Prostate gland (tissue), 2 donors: ENCODE data around the gene TM4SF18. TPM values are rescaled to one million over a fixed set of nuclear protein-coding genes. Genes with fewer than 3 reads are reported as not detected.
"Not testable (repeated sequence)": the region's sequence is repeated elsewhere in the genome, so short reads cannot be mapped to it uniquely, and the experiment has no call there.

Source experiments
- DNase-seq: peaks from one replicate; pipeline ENCODE4 v3.0.0-alpha.2; 2019; ENCODE audit warnings: low spot score
- H3K27ac ChIP-seq, 2 donors: fragments of 200-600 bp; sonication (generic); 2 replicates each; pipeline ENCODE4 v1.5.1; 2017 to 2019
- H3K27me3 ChIP-seq: fragments of 200-600 bp; sonication (generic); replicated peaks from 2 replicates; pipeline ENCODE4 v1.5.1; 2019; ENCODE audit not compliant: insufficient read depth
- H3K36me3 ChIP-seq, 2 donors: fragments of 200-600 bp; sonication (generic); 1 replicate in 1 of 2; 2 replicates in 1 of 2; pipeline versions ENCODE4 v1.5.1 to v1.8.1; 2017 to 2019
- H3K4me1 ChIP-seq: fragments of 200-600 bp; sonication (generic); replicated peaks from 2 replicates; pipeline ENCODE4 v1.5.1; 2019
- H3K4me3 ChIP-seq, 2 donors: fragments of 200-600 bp; sonication (generic); 2 replicates each; pipeline ENCODE4 v1.5.1; 2017 to 2019
- H3K9me3 ChIP-seq: fragments of 200-600 bp; sonication (generic); 2 replicates; pipeline ENCODE4 v1.5.1; 2017
- POLR2A ChIP-seq: fragments of 450-650 bp; IDR thresholded peaks from one replicate; pipeline ENCODE4 v1.6.1; 2016; ENCODE audit warnings: antibody characterized with exemption, mild to moderate bottlenecking
- POLR2AphosphoS5 ChIP-seq: sonication (generic); formaldehyde crosslinking; IDR thresholded peaks from one replicate; pipeline ENCODE4 v1.6.1; 2017; ENCODE audit warnings: antibody characterized with exemption
- WGBS: methylation state at CpG from one replicate; pipeline ENCODE4 v1.1.5; 2018; 5-methylcytosine and 5-hydroxymethylcytosine counted together
- intact Hi-C: fragments of 100-400 bp; cut with DNase I; formaldehyde crosslinking; loops from one replicate; pipeline ENCODE4 v1.14.2; 2022
- total RNA-seq, 2 donors: library from RNA; depleted of rRNA; stranded (reverse); fragments of >200 nt; gene quantifications; one replicate each; pipeline ENCODE4 v1.1.0, GENCODE V29; 2016
- TF ChIP-seq, protein P1 (sequence below), 4 experiments: fragments of 200-600 bp in 2 of 4; fragments of 450-650 bp in 2 of 4; sonication (generic) in 2 of 4; IDR thresholded peaks; 1 replicate in 3 of 4; 2 replicates in 1 of 4; pipeline ENCODE4 v1.5.1; 2016 to 2019; ENCODE audit warnings: antibody characterized with exemption in 4 of 4, mild to moderate bottlenecking in 2 of 4, moderate library complexity in 2 of 4

The TM4SF18 gene
- total RNA-seq, 2 donors from 2014 or later: 4.3 to 4.9 TPM

DNA sequence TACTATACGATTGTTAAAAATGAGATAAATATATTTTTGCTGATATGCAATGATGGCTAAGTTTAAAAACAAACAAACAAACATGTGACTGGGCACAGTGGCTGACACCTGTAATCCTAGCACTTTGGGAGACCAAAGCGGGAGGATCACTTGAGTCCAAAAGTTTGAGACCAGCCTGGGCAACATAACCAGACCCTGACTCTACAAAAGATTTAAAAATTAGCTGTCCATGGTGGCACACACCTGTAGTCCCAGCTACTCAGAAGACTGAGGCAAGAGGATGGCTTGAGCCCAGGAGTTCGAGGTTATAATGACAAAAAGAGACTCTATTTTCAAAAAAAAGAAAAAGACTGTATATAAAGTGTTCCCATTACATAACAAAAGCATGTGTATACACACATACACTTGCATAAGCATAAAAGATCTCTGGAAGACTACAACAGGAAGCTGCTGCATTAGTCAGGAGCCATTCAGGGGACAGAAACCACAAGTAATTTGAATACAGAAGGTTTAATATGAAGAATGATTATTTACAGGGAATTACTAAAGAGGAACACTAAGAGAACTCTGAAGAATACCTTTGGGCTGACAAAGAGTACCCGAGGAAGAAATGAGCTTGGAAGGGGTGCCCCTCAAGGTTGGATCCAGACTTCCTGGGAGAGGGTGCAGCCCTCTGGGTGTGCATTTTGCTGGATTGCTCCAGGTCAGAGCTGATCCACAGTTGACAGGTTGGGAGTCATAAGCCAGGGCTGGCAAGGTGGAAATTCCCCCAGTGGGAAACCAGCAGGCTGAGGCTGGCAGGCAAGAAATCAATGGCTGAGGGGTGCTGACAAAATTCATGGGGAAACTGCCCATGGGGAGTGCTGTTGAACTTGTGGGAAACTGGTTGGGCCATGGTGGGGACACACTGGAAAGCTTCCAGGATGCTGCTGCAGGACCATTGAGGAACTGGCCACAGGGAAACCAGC is 9.3 kb upstream of the TM4SF18 start:
- DNase-seq: no peak
- no peaks in the 10 kb centered on the region for H3K9me3 ChIP-seq
- no peak overlapping the region for H3K27ac ChIP-seq
- H3K4me1 ChIP-seq: no peaks in the 10 kb centered on the region
- no peaks in the 10 kb centered on the region for H3K36me3 ChIP-seq
- no peak overlapping the region for H3K4me3 ChIP-seq
- TF ChIP-seq, protein P1, sequence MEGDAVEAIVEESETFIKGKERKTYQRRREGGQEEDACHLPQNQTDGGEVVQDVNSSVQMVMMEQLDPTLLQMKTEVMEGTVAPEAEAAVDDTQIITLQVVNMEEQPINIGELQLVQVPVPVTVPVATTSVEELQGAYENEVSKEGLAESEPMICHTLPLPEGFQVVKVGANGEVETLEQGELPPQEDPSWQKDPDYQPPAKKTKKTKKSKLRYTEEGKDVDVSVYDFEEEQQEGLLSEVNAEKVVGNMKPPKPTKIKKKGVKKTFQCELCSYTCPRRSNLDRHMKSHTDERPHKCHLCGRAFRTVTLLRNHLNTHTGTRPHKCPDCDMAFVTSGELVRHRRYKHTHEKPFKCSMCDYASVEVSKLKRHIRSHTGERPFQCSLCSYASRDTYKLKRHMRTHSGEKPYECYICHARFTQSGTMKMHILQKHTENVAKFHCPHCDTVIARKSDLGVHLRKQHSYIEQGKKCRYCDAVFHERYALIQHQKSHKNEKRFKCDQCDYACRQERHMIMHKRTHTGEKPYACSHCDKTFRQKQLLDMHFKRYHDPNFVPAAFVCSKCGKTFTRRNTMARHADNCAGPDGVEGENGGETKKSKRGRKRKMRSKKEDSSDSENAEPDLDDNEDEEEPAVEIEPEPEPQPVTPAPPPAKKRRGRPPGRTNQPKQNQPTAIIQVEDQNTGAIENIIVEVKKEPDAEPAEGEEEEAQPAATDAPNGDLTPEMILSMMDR (IDR thresholded peaks at IDR 0.05): no peak
- TF ChIP-seq POLR2AphosphoS5 (no peak), POLR2A (no peak)
- H3K27me3 ChIP-seq: no peaks in the 10 kb centered on the region
- intact Hi-C loops: no loop called here
- WGBS: 78% methylated on average over 4 of the region's 4 CpGs

DNA sequence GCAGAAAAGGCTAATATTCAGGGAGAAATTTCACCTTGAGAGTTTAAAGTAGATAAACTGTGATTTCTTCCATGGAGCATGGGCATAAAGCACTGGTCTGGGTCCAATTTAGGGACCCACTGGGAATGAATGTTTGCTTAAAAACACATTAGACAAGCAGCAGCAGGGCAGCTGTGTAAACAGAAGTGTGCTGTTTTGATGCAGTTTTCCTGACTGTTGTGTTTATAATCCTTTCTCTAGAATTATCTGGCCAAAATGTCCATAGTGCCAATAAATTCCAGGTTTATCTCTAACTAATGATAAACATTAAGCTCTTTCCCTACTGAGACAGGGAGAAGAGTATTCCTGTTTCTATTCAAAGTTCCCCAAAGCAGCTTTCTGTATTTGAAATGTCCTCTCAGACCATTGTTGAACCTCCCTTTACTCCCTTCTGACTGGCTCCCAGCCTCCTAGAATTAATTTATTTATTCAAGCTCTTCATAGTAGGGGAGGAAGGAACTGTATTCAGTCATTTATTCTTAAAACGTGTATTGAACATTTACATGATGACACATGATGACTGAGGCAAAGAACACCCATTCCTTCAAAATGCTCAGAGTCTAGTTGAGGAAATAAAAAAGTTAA is 7.0 kb upstream of the TM4SF18 start:
- no peak for DNase-seq
- Histone ChIP-seq H3K36me3 (no peaks in the 10 kb centered on the region), H3K4me3 (no peak overlapping the region), H3K27ac (peak overlapping the region; percentile 55 to 70), H3K4me1 (no peaks in the 10 kb centered on the region), H3K27me3 (no peaks in the 10 kb centered on the region), H3K9me3 (no peaks in the 10 kb centered on the region)
- 14% methylated on average over 1 of the region's 1 CpG for WGBS
- no peak for TF ChIP-seq POLR2A
- no peak for TF ChIP-seq POLR2AphosphoS5
- TF ChIP-seq, protein P1 (IDR thresholded peaks at IDR 0.05): no peak
- intact Hi-C loops: no loop called here

DNA sequence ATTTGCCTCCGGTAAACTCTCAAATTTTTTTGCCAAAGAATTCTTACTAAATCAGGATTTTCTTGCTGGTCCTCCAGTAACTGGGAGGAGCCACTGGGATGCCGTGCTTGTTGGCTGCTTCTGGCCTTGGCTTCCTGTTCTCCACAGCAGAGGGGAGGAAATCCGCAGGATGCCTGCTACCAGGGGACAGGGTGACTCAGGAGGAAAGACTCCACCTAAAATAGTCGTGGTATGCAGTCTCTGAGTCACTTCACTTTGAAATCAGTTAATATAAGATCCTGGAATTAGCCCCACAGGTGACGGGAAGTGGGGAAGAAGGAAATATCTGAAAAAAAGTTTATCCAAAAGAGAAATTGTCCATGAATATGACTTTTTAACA is 6.5 kb upstream of the TM4SF18 start:
- intact Hi-C loops: no loop called here
- WGBS: 8% methylated on average over 5 of the region's 5 CpGs
- H3K4me1 ChIP-seq: no peaks in the 10 kb centered on the region
- no peaks in the 10 kb centered on the region for H3K27me3 ChIP-seq
- peak overlapping the region; percentile 55 to 70 for H3K27ac ChIP-seq
- H3K36me3 ChIP-seq: no peaks in the 10 kb centered on the region
- H3K4me3 ChIP-seq: no peak overlapping the region
- TF ChIP-seq POLR2AphosphoS5: peak; percentile 78
- TF ChIP-seq POLR2A: no peak
- no peaks in the 10 kb centered on the region for H3K9me3 ChIP-seq
- peak; percentile 63 for DNase-seq

DNA sequence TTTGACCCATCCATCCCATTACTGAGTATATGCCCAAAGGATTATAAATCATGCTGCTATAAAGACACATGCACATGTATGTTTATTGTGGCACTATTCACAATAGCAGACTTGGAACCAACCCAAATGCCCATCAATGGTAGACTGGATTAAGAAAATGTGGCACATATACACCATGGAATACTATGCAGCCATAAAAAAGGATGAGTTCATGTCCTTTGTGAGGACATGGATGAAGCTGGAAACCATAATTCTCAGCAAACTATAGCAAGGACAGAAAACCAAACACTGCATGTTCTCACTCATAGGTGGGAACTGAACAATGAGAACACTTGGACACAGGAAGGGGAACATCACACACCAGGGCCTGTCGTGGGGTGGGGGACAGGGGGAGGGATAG is 4.0 kb upstream of the TM4SF18 start:
- H3K36me3 ChIP-seq, H3K4me1 ChIP-seq, H3K9me3 ChIP-seq, H3K4me3 ChIP-seq, DNase-seq, H3K27ac ChIP-seq, intact Hi-C loops, H3K27me3 ChIP-seq: not testable (repeated sequence)
- WGBS: 88% methylated on average over 1 of the region's 1 CpG

DNA sequence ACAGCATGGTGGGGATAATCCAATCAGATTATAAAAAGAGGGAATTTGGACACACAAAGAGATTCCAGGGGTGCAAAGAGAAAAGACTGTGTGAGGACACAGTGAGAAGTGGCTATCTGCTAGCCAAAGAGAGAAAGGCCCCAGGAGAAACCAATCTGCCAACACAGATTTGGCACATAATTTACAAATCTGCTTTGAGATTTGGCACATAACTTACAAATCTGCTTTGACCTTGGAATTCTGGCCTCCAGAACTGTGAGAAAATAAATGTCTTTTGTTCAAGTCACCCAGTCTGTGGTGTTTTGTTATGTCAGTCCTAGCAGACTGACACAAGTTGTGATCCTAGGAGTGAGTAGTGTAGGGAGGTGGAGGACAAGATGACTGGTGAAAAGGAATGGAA is 3.5 kb upstream of the TM4SF18 start:
- intact Hi-C loops: no loop called here
- peaks cover 3% of the 10 kb centered on the region for H3K4me1 ChIP-seq
- DNase-seq: no peak

More for the DNA sequence above, 3.5 kb upstream of the TM4SF18 start:
- Histone ChIP-seq H3K27me3 (no peaks in the 10 kb centered on the region), H3K27ac (no peak overlapping the region), H3K36me3 (no peaks in the 10 kb centered on the region), H3K9me3 (no peaks in the 10 kb centered on the region), H3K4me3 (no peak overlapping the region)
- TF ChIP-seq, protein P1 (IDR thresholded peaks at IDR 0.05): no peak
- TF ChIP-seq POLR2AphosphoS5: no peak
- TF ChIP-seq POLR2A: no peak
